GM12878 (cell line): ENCODE measurements around the gene SIGLEC14. TPM values are rescaled to one million over a fixed set of nuclear protein-coding genes. Genes with fewer than 3 reads are reported as not detected.

Experiments
- ATAC-seq: fragments of 200-7000 bp; cut with Tn5 transposase; 3 replicates; pipeline ENCODE4 v1.9.1; 2020; ENCODE audit warnings: mild to moderate bottlenecking, moderate library complexity
- BruUV-seq: library from RNA; stranded (reverse); fragments of 400-500 nt; replicated peaks from 2 replicates; lab custom pipeline; 2021; lab: Mats Ljungman, UMichigan
- CTCF ChIA-PET: fragments of 300-600 bp; sonication (Branson Sonifier 250); formaldehyde crosslinking; extraction: SDS; loops from one replicate; lab custom pipeline; 2021; ENCODE audit warnings: inconsistent platforms; lab: Yijun Ruan, JAX
- POLR2A ChIA-PET: fragments of 350-600 bp; formaldehyde crosslinking; extraction: SDS; loops from one replicate; lab custom pipeline; 2021; ENCODE audit warnings: inconsistent platforms; lab: Charles Lee
- RAD21 ChIA-PET: fragments of 300-600 bp; sonication (Branson Sonifier 250); formaldehyde crosslinking; loops from one replicate; lab custom pipeline; 2023; ENCODE audit warnings: antibody characterized with exemption; ENCODE audit not compliant: unreplicated experiment; lab: Charles Lee
- SMC1A ChIA-PET: fragments of 300-600 bp; sonication (Branson Sonifier 250); formaldehyde crosslinking; loops from one replicate; lab custom pipeline; 2023; ENCODE audit not compliant: unreplicated experiment, uncharacterized antibody; lab: Charles Lee
- DNase-seq: peaks from one replicate; pipeline ENCODE4 v3.0.0-alpha.2; 2011; ENCODE audit warnings: low read depth, low spot score
- FAIRE-seq: peaks from 3 replicates; lab custom pipeline; 2011; peaks lifted over from hg19 to GRCh38; lab: Jason Lieb, UNC
- H2AFZ ChIP-seq: 2 replicates; pipeline ENCODE4 v1.6.0; 2011; ENCODE audit warnings: low read depth, low read length, control low read depth; ENCODE audit not compliant: control insufficient read depth
- H3K27ac ChIP-seq: 2 replicates; pipeline ENCODE4 v1.5.1; 2011; ENCODE audit warnings: control low read depth; ENCODE audit not compliant: control insufficient read depth, insufficient read depth
- H3K27me3 ChIP-seq, 2 experiments: replicated peaks in 1 of 2; 2 replicates each; pipeline versions ENCODE4 v1.6.0 to v1.6.1; 2011; ENCODE audit warnings: low read length in 1 of 2; ENCODE audit not compliant: control insufficient read depth in 2 of 2, insufficient read depth in 2 of 2
- H3K36me3 ChIP-seq, 2 experiments: 2 replicates each; pipeline ENCODE4 v1.5.1; 2011; ENCODE audit warnings: low read length in 1 of 2; ENCODE audit not compliant: control insufficient read depth in 2 of 2, insufficient read depth in 2 of 2
- H3K4me1 ChIP-seq: 2 replicates; pipeline ENCODE4 v1.6.1; 2011; ENCODE audit warnings: mild to moderate bottlenecking, low read length, moderate library complexity, mixed read lengths; ENCODE audit not compliant: control insufficient read depth, insufficient read depth
- H3K4me2 ChIP-seq: 2 replicates; pipeline ENCODE4 v1.6.0; 2011; ENCODE audit warnings: control low read depth; ENCODE audit not compliant: control insufficient read depth, insufficient read depth
- H3K4me3 ChIP-seq: fragments of 200-600 bp; sonication (generic); 2 replicates; pipeline ENCODE4 v1.5.1; 2016
- H3K79me2 ChIP-seq: 2 replicates; pipeline ENCODE4 v1.6.0; 2011; ENCODE audit warnings: low read length; ENCODE audit not compliant: control insufficient read depth, insufficient read depth
- H3K9ac ChIP-seq: 2 replicates; pipeline ENCODE4 v1.8.0; 2011; ENCODE audit warnings: low read length, control low read depth, mixed read lengths; ENCODE audit not compliant: control insufficient read depth, insufficient read depth
- H3K9me3 ChIP-seq: replicated peaks from 3 replicates; pipeline ENCODE4 v1.5.1; 2011; ENCODE audit warnings: mild to moderate bottlenecking, low read length; ENCODE audit not compliant: control insufficient read depth, insufficient read depth
- H4K20me1 ChIP-seq: 2 replicates; pipeline ENCODE4 v1.6.0; 2011; ENCODE audit not compliant: control insufficient read depth, insufficient read depth
- ASH2L ChIP-seq: fragments of 300-600, 200-600 bp; sonication (generic); IDR thresholded peaks from 2 replicates; pipeline ENCODE4 v1.6.1; 2017; ENCODE audit warnings: low read depth, mild to moderate bottlenecking, borderline replicate concordance
- BACH1 ChIP-seq: fragments of 450-650 bp; IDR thresholded peaks from 2 replicates; pipeline ENCODE4 v1.6.1; 2017; ENCODE audit warnings: mild to moderate bottlenecking, borderline replicate concordance
- ESRRA ChIP-seq: IDR thresholded peaks from 2 replicates; pipeline ENCODE4 v1.6.1; 2012; ENCODE audit warnings: mild to moderate bottlenecking, low read length, improper control_type of control experiment
- ETV6 ChIP-seq, 2 experiments: fragments of 450-650 bp in 1 of 2; IDR thresholded peaks in 1 of 2; conservative IDR thresholded peaks in 1 of 2; 2 replicates each; pipeline ENCODE4 v1.6.1; 2014; ENCODE audit warnings: antibody characterized with exemption in 1 of 2, borderline replicate concordance in 1 of 2, low read depth in 1 of 2, mild to moderate bottlenecking in 1 of 2, moderate library complexity in 1 of 2
- FOS ChIP-seq: IDR thresholded peaks from 3 replicates; pipeline ENCODE4 v1.6.1; 2011; ENCODE audit warnings: borderline replicate concordance; ENCODE audit not compliant: insufficient read length; ENCODE audit errors: extremely low read depth
- IKZF2 ChIP-seq, 2 experiments: fragments of 450-650 bp; IDR thresholded peaks; 2 replicates each; pipeline ENCODE4 v1.6.1; 2017; ENCODE audit warnings: mild to moderate bottlenecking in 2 of 2, moderate library complexity in 2 of 2
- RAD21 ChIP-seq: IDR thresholded peaks from 2 replicates; pipeline ENCODE4 v1.6.1; 2011; ENCODE audit warnings: mild to moderate bottlenecking, low read depth, low read length, moderate library complexity; ENCODE audit not compliant: insufficient read depth
- SIX5 ChIP-seq: IDR thresholded peaks from 2 replicates; pipeline ENCODE4 v1.6.1; 2011; ENCODE audit warnings: mild to moderate bottlenecking, low read depth, low read length, moderate library complexity; ENCODE audit not compliant: severe bottlenecking
- SREBF1 ChIP-seq: IDR thresholded peaks from 2 replicates; pipeline ENCODE4 v1.6.1; 2012; ENCODE audit warnings: mild to moderate bottlenecking, low read length
- ZZZ3 ChIP-seq: IDR thresholded peaks from 2 replicates; pipeline ENCODE4 v1.6.1; 2011; ENCODE audit warnings: low read depth; ENCODE audit not compliant: control insufficient read depth, insufficient read length
- WGBS: methylation state at CpG from one replicate; pipeline ENCODE4 v1.1.6; 2016; ENCODE audit warnings: low lambda C conversion rate; ENCODE audit not compliant: insufficient replicate concordance, insufficient coverage; ENCODE audit errors: missing lambda C conversion rate; 5-methylcytosine and 5-hydroxymethylcytosine counted together
- in situ Hi-C: fragments of 300-500 bp; cut with MboI; formaldehyde crosslinking; loops from 9 replicates; pipeline ENCODE4 v1.14.3; 2018; ENCODE audit warnings: mixed read lengths
- intact Hi-C: fragments of 100-400 bp; cut with micrococcal nuclease; formaldehyde crosslinking; loops from one replicate; pipeline ENCODE4 v1.14.2; 2022; ENCODE audit not compliant: unreplicated experiment
- polyA plus RNA-seq, 11 experiments: library from polyadenylated mRNA; depleted of rRNA in 4 of 11; unstranded in 6 of 11; stranded (reverse) in 5 of 11; fragments of >200 nt; fragmentation: Nextera tagmentation in 4 of 11; fragmentation: Illumina TruSeq in 1 of 11; extraction: Ambion mirVana in 4 of 11; extraction: Trizol in 1 of 11; gene quantifications; 1 replicate in 1 of 11; 2 replicates in 10 of 11; pipeline versions ENCODE4 v1.2.1 to v1.2.3, GENCODE V29; 2011 to 2016; ENCODE audit warnings: inconsistent platforms in 2 of 11, missing spikeins in 2 of 11, low read depth in 1 of 11
- total RNA-seq, 4 experiments: library from RNA; depleted of rRNA in 3 of 4; stranded (reverse); fragments of >200 nt in 3 of 4; fragmentation: Illumina TruSeq in 1 of 4; extraction: Trizol in 1 of 4; gene quantifications; 2 replicates each; pipeline versions ENCODE4 v1.2.1 to v1.2.3, GENCODE V29; 2013 to 2021
- TF ChIP-seq, protein P1 (sequence below): fragments of 450-650 bp; IDR thresholded peaks from 2 replicates; pipeline ENCODE4 v1.6.1; 2017; ENCODE audit warnings: borderline replicate concordance
- TF ChIP-seq, protein P2 (sequence below): fragments of 450-650 bp; formaldehyde crosslinking; IDR thresholded peaks from 2 replicates; pipeline ENCODE4 v1.5.0; 2022; ENCODE audit warnings: mild to moderate bottlenecking, missing genetic modification characterization
- TF ChIP-seq, protein P3 (sequence below): fragments of 450-650 bp; IDR thresholded peaks from 2 replicates; pipeline ENCODE4 v1.6.1; 2016; ENCODE audit warnings: mild to moderate bottlenecking, moderate library complexity, borderline replicate concordance

SIGLEC14 gene
- total and polyA plus RNA-seq, 10 of the 15 experiments (the other 5 are each of a cell fraction or from before 2014, with no cell fraction given) = 0.57 to 8.4 (median 4.6) TPM

DNA sequence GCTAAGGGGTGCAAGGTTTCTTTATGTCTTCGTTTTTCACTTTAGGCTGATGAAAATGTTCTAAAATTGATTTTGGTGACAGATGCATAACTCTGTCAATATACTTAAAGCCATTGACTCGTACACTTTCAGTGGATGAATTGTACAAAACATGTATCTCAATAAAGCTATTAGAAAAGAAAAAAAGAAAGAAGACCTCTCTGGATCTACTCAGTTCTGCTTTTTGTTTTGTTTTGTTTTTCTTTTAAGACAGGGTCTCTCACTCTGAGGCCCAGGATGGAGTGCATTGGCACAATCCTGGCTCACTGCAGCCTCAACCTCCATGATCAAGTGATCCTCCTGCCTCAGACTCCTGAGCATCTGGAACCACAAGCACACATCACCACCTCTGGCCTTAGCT, 19.9 kb downstream of the SIGLEC14 start (continued):
- TF ChIP-seq, protein P1, sequence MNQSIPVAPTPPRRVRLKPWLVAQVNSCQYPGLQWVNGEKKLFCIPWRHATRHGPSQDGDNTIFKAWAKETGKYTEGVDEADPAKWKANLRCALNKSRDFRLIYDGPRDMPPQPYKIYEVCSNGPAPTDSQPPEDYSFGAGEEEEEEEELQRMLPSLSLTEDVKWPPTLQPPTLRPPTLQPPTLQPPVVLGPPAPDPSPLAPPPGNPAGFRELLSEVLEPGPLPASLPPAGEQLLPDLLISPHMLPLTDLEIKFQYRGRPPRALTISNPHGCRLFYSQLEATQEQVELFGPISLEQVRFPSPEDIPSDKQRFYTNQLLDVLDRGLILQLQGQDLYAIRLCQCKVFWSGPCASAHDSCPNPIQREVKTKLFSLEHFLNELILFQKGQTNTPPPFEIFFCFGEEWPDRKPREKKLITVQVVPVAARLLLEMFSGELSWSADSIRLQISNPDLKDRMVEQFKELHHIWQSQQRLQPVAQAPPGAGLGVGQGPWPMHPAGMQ = no peak
- no peak for TF ChIP-seq SIX5
- TF ChIP-seq ASH2L = no peak
- TF ChIP-seq BACH1 = no peak
- no peak for TF ChIP-seq IKZF2 (IDR thresholded peaks at IDR 0.05)
- no peak for TF ChIP-seq RAD21
- no peak for TF ChIP-seq ZZZ3

DNA sequence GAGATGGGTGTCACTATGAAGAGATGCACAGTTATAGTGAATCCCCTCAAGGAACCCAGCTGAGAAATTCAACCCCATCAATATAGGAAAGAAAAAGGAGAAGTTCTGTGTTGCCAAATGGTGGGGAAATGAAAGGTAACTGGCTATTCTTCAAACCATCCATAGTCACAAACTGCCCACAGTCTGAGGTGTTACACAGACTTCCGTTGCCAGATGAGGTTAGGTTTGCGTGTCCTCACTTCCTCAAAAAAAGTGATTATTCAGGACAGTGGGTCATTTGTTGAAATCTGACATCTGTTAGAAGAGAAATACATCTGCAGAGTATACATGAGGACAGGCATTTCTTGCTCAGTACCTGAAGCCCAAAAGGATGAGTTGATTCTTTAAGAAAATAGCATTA, 25.4 kb downstream of the SIGLEC14 start:
- no peak overlapping the region for H3K9ac ChIP-seq
- H3K4me1 ChIP-seq = peaks cover 13% of the 10 kb centered on the region; the same call in 1 of the 2 replicates
- H3K9me3 ChIP-seq = no peaks in the 10 kb centered on the region
- FAIRE-seq = peak; percentile 84
- RAD21 ChIA-PET = interaction anchor here (0.7 to 1.1 kb wide), 2 partner anchors 13 to 265 kb away, joined by 3 to 4 read pairs; no protein-coding TSS in a partner anchor
- no peak overlapping the region for H3K4me3 ChIP-seq
- CTCF ChIA-PET = interaction anchor here (0.8 to 1.9 kb wide), 5 partner anchors 15 to 148 kb away, joined by 3 to 8 read pairs (median 3); no protein-coding TSS in a partner anchor
- 7% methylated on average over 2 of the region's 2 CpGs for WGBS
- no peaks in the 10 kb centered on the region for H4K20me1 ChIP-seq
- H3K79me2 ChIP-seq = no peaks in the 10 kb centered on the region
- 0 out of 2 replicates have a peak overlapping the region, but pooled peaks have one; percentile 3 for H3K4me2 ChIP-seq
- SMC1A ChIA-PET = interaction anchor here (1.2 to 3.5 kb wide), 4 partner anchors 13 to 50 kb away, joined by 3 to 19 read pairs (median 4); partner anchors contain the start of gene ZNF175
- peak; percentile 56 for DNase-seq
- ATAC-seq = peak; percentile 94
- no peaks in the 10 kb centered on the region for H3K36me3 ChIP-seq
- BruUV-seq = no TSS peak
- POLR2A ChIA-PET = no interaction called here
- intact Hi-C loops = no loop called here
- H3K27ac ChIP-seq = no peak overlapping the region; the same call in 1 of the 2 replicates
- H3K27me3 ChIP-seq = no peaks in the 10 kb centered on the region
- in situ Hi-C loops = no loop called here
- H2AFZ ChIP-seq = no peak overlapping the region
- TF ChIP-seq ESRRA (no peak), SREBF1 (no peak), ETV6 (conservative IDR thresholded peaks at IDR 0.05 in 1 of 2, IDR thresholded peaks at IDR 0.05 in 1 of 2; ENCODE audit: borderline replicate concordance in 1 of 2, low read depth in 1 of 2) (peak in 1 of 2 experiments; percentile 84; a peak in 2 of 4 replicates), FOS (no peak)
- TF ChIP-seq, protein P2, sequence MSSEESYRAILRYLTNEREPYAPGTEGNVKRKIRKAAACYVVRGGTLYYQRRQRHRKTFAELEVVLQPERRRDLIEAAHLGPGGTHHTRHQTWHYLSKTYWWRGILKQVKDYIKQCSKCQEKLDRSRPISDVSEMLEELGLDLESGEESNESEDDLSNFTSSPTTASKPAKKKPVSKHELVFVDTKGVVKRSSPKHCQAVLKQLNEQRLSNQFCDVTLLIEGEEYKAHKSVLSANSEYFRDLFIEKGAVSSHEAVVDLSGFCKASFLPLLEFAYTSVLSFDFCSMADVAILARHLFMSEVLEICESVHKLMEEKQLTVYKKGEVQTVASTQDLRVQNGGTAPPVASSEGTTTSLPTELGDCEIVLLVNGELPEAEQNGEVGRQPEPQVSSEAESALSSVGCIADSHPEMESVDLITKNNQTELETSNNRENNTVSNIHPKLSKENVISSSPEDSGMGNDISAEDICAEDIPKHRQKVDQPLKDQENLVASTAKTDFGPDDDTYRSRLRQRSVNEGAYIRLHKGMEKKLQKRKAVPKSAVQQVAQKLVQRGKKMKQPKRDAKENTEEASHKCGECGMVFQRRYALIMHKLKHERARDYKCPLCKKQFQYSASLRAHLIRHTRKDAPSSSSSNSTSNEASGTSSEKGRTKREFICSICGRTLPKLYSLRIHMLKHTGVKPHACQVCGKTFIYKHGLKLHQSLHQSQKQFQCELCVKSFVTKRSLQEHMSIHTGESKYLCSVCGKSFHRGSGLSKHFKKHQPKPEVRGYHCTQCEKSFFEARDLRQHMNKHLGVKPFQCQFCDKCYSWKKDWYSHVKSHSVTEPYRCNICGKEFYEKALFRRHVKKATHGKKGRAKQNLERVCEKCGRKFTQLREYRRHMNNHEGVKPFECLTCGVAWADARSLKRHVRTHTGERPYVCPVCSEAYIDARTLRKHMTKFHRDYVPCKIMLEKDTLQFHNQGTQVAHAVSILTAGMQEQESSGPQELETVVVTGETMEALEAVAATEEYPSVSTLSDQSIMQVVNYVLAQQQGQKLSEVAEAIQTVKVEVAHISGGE (CRISPR knock-in tag) = no peak
- TF ChIP-seq, protein P3, sequence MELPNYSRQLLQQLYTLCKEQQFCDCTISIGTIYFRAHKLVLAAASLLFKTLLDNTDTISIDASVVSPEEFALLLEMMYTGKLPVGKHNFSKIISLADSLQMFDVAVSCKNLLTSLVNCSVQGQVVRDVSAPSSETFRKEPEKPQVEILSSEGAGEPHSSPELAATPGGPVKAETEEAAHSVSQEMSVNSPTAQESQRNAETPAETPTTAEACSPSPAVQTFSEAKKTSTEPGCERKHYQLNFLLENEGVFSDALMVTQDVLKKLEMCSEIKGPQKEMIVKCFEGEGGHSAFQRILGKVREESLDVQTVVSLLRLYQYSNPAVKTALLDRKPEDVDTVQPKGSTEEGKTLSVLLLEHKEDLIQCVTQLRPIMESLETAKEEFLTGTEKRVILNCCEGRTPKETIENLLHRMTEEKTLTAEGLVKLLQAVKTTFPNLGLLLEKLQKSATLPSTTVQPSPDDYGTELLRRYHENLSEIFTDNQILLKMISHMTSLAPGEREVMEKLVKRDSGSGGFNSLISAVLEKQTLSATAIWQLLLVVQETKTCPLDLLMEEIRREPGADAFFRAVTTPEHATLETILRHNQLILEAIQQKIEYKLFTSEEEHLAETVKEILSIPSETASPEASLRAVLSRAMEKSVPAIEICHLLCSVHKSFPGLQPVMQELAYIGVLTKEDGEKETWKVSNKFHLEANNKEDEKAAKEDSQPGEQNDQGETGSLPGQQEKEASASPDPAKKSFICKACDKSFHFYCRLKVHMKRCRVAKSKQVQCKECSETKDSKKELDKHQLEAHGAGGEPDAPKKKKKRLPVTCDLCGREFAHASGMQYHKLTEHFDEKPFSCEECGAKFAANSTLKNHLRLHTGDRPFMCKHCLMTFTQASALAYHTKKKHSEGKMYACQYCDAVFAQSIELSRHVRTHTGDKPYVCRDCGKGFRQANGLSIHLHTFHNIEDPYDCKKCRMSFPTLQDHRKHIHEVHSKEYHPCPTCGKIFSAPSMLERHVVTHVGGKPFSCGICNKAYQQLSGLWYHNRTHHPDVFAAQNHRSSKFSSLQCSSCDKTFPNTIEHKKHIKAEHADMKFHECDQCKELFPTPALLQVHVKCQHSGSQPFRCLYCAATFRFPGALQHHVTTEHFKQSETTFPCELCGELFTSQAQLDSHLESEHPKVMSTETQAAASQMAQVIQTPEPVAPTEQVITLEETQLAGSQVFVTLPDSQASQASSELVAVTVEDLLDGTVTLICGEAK = no peak
